Measurements from ENCODE around the gene SGMS1.
"Not testable (repeated sequence)": the region's sequence is repeated elsewhere in the genome, so short reads cannot be mapped to it uniquely, and the experiment has no call there.

Gene SGMS1

GRCh38 chr10:50461834-50462233 is 161.9 kb downstream of the SGMS1 start:
- no peak for DNase-seq
- TF ChIP-seq, protein P1, sequence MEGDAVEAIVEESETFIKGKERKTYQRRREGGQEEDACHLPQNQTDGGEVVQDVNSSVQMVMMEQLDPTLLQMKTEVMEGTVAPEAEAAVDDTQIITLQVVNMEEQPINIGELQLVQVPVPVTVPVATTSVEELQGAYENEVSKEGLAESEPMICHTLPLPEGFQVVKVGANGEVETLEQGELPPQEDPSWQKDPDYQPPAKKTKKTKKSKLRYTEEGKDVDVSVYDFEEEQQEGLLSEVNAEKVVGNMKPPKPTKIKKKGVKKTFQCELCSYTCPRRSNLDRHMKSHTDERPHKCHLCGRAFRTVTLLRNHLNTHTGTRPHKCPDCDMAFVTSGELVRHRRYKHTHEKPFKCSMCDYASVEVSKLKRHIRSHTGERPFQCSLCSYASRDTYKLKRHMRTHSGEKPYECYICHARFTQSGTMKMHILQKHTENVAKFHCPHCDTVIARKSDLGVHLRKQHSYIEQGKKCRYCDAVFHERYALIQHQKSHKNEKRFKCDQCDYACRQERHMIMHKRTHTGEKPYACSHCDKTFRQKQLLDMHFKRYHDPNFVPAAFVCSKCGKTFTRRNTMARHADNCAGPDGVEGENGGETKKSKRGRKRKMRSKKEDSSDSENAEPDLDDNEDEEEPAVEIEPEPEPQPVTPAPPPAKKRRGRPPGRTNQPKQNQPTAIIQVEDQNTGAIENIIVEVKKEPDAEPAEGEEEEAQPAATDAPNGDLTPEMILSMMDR (IDR thresholded peaks at IDR 0.05; ENCODE audit: low read depth, low read length, missing control alignments): no peak
- Histone ChIP-seq H3K27ac (no peak overlapping the region), H3K27me3 (replicated peaks) (no peaks in the 10 kb centered on the region), H3K36me3 (replicated peaks) (no peaks in the 10 kb centered on the region), H3K4me3 (ENCODE audit: low read depth, low read length) (no peak overlapping the region)
- in situ Hi-C loops (cut with HindIII; ENCODE audit: low pct_ligation_motif_present, low sequenced_read_pairs): no loop called here

DNA sequence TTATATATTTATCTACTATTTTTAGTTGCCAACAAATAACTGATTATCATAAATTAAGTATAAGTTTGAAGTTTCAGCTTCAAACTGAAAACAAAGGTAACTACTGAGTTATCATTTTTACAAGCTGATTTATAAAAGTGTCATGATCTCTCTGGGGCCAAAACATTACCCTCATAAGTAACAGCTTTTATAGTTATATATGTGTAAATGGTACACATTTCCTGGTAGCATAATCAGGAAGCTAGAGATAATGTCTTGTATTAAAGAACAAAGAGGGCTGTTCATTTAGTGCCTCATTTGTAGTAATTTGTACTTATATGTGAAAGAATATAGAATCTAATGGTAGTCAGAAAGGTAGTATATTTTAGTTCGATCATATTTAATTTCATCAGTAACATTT is 162.6 kb downstream of the SGMS1 start:
- Histone ChIP-seq H3K4me3 (ENCODE audit: low read depth, low read length) (no peak overlapping the region), H3K27ac (no peak overlapping the region), H3K27me3 (replicated peaks) (no peaks in the 10 kb centered on the region), H3K36me3 (replicated peaks) (no peaks in the 10 kb centered on the region)
- DNase-seq: no peak
- in situ Hi-C loops (cut with HindIII; ENCODE audit: low pct_ligation_motif_present, low sequenced_read_pairs): no loop called here
- TF ChIP-seq, protein P1 (IDR thresholded peaks at IDR 0.05; ENCODE audit: low read depth, low read length, missing control alignments): no peak

- no peak overlapping the region for H3K4me3 ChIP-seq (ENCODE audit: low read depth, low read length)
- DNase-seq: no peak
- no peaks in the 10 kb centered on the region for H3K36me3 ChIP-seq (replicated peaks)
- no peak overlapping the region for H3K27ac ChIP-seq
- H3K27me3 ChIP-seq (replicated peaks): no peaks in the 10 kb centered on the region
- TF ChIP-seq, protein P1 (IDR thresholded peaks at IDR 0.05; ENCODE audit: low read depth, low read length, missing control alignments): no peak
- in situ Hi-C loops (cut with HindIII; ENCODE audit: low pct_ligation_motif_present, low sequenced_read_pairs): no loop called here
These were observed 167.0 kb downstream of the SGMS1 start for GRCh38 chr10:50456719-50457118.

DNA sequence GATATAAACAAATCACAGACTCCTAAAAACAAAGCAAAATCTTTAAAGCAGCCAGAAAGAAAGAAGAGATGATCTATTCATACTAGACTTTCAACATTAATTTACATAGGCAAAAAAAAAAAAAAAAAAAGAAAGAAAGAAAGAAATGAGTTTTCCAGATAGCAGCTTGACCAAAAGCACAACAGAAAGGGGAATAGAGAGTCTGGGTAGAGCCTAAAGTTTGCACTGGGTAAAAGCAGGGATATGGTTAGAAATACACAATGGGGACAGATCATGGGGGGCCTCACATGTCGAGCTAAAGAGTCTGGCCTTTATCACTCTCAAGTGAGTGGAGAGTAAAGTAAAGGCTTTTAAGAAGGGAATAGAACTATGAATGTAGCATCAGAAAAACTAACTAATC is 169.8 kb downstream of the SGMS1 start:
- in situ Hi-C loops (cut with HindIII; ENCODE audit: low pct_ligation_motif_present, low sequenced_read_pairs): no loop called here
- H3K27me3 ChIP-seq (replicated peaks): no peaks in the 10 kb centered on the region
- DNase-seq: no peak
- TF ChIP-seq, protein P1 (IDR thresholded peaks at IDR 0.05; ENCODE audit: low read depth, low read length, missing control alignments): no peak
- no peaks in the 10 kb centered on the region for H3K36me3 ChIP-seq (replicated peaks)
- no peak overlapping the region for H3K27ac ChIP-seq
- no peak overlapping the region for H3K4me3 ChIP-seq (ENCODE audit: low read depth, low read length)

DNA sequence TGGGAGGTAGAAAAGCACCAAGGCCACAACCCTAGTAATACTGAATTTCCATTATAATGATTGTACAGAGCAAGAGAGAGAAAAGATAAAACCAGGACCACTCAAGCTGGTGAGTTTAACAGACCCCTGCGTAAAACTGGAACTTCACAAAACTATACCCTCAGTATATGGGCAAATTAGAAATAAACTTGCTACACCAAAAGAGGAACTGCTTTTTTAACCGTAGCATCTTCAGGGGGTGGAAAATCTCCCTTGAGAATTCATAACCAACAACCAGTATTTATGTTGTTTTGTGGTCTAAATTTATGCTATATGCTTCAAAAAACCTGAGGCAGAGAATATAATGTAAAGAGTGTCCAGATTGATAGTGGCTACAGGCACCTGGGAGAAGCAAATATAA is 171.2 kb downstream of the SGMS1 start:
- in situ Hi-C loops (cut with HindIII; ENCODE audit: low pct_ligation_motif_present, low sequenced_read_pairs): no loop called here
- Histone ChIP-seq H3K4me3 (ENCODE audit: low read depth, low read length) (no peak overlapping the region), H3K36me3 (replicated peaks) (no peaks in the 10 kb centered on the region), H3K27me3 (replicated peaks) (no peaks in the 10 kb centered on the region), H3K27ac (no peak overlapping the region)
- TF ChIP-seq, protein P1 (IDR thresholded peaks at IDR 0.05; ENCODE audit: low read depth, low read length, missing control alignments): no peak
- DNase-seq: no peak

DNA sequence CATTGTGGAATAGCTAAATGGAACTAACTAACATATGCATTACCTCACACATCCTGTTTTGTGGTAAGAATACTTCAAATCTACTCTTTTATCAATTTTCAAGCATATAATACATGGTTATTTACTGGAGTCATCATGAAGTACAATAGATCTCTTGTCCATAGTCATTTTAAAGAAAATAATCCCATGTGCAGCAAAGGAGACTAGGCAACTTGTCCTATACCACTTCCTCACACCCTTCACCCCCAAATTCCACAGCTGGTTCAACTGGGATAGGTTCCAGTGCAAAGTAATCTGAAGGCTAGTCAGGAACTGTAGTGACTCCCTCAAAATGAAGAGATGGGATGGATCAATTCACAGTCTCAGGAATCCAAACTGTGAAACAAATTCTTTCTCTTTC is 176.1 kb downstream of the SGMS1 start:
- no peak overlapping the region for H3K4me3 ChIP-seq (ENCODE audit: low read depth, low read length)
- H3K27ac ChIP-seq: peak overlapping the region; percentile 42
- no peaks in the 10 kb centered on the region for H3K27me3 ChIP-seq (replicated peaks)
- H3K36me3 ChIP-seq (replicated peaks): no peaks in the 10 kb centered on the region
- peak; percentile 29 for DNase-seq
- TF ChIP-seq, protein P1 (IDR thresholded peaks at IDR 0.05; ENCODE audit: low read depth, low read length, missing control alignments): no peak
- in situ Hi-C loops (cut with HindIII; ENCODE audit: low pct_ligation_motif_present, low sequenced_read_pairs): no loop called here

DNA sequence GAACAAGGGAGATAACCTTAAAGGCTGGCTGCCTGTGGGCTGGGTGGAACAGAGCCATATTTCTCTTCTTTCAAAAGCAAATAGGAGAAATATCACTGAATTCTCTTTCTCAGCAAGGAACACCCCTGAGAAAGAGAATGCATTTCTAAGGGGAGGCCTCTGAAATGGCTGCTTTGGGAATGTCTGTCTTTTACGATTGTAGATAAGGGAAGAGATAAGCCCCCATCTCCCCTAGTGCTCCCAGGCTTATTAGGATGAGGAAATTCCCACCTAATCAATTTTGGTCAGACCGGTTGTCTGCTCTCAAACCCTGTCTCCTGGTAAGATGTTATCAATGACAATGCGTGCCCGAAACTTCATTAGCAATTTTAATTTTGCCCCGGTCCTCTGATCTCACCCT is 178.0 kb downstream of the SGMS1 start:
- DNase-seq; H3K4me3 ChIP-seq (ENCODE audit: low read depth, low read length); H3K27me3 ChIP-seq (replicated peaks); H3K36me3 ChIP-seq (replicated peaks); H3K27ac ChIP-seq; in situ Hi-C loops (cut with HindIII; ENCODE audit: low pct_ligation_motif_present, low sequenced_read_pairs): not testable (repeated sequence)

Data from brain microvascular endothelial cell (primary cell).